K562 (cell line): ENCODE data around the gene FAM83E. TPM values are rescaled to one million over a fixed set of nuclear protein-coding genes. Genes with fewer than 3 reads are reported as not detected.

ENCODE experiments used
- ARNT ChIP-seq, 2 experiments: fragments of 450-650 bp; IDR thresholded peaks; 2 replicates each; pipeline ENCODE4 v1.6.1; 2016; ENCODE audit warnings: mild to moderate bottlenecking in 1 of 2
- CBX3 ChIP-seq, 2 experiments: IDR thresholded peaks; 1 replicate in 1 of 2; 2 replicates in 1 of 2; pipeline ENCODE4 v1.6.1; 2012; ENCODE audit warnings: inconsistent platforms in 2 of 2, low read length in 2 of 2, borderline replicate concordance in 1 of 2, control low read depth in 1 of 2
- DPF2 ChIP-seq: fragments of 450-650 bp; IDR thresholded peaks from 2 replicates; pipeline ENCODE4 v1.6.1; 2016
- GTF2F1 ChIP-seq: IDR thresholded peaks from 2 replicates; pipeline ENCODE4 v1.6.1; 2011; ENCODE audit warnings: low read depth, low read length, improper control_type of control experiment
- HDAC2 ChIP-seq: fragments of 450-650 bp; IDR thresholded peaks from 2 replicates; pipeline ENCODE4 v1.6.1; 2016; ENCODE audit warnings: mild to moderate bottlenecking
- MEF2A ChIP-seq: IDR thresholded peaks from 2 replicates; pipeline ENCODE4 v1.6.1; 2011; ENCODE audit warnings: low read depth, mild to moderate bottlenecking, low read length, moderate library complexity; ENCODE audit not compliant: control insufficient read depth
- MLLT1 ChIP-seq, 2 experiments: fragments of 450-650 bp; IDR thresholded peaks; 2 replicates each; pipeline ENCODE4 v1.6.1; 2016
- MYNN ChIP-seq, 2 experiments: sonication (generic); formaldehyde crosslinking in 1 of 2; IDR thresholded peaks; 2 replicates each; pipeline versions ENCODE4 v1.5.0 to v1.6.1; 2016 to 2020; ENCODE audit warnings: antibody characterized with exemption in 1 of 2, missing genetic modification reagents in 1 of 2
- NCOR1 ChIP-seq: fragments of 450-650 bp; IDR thresholded peaks from 2 replicates; pipeline ENCODE4 v1.6.1; 2016; ENCODE audit warnings: mild to moderate bottlenecking, moderate library complexity
- SIN3B ChIP-seq: fragments of 450-650 bp; IDR thresholded peaks from 2 replicates; pipeline ENCODE4 v1.6.1; 2017; ENCODE audit warnings: low read depth, mild to moderate bottlenecking, moderate library complexity
- polyA plus RNA-seq, 8 experiments: library from polyadenylated mRNA; depleted of rRNA in 4 of 8; stranded (reverse) in 5 of 8; unstranded in 3 of 8; fragments of >200 nt; fragmentation: Nextera tagmentation in 2 of 8; fragmentation: Illumina TruSeq in 1 of 8; extraction: Ambion mirVana in 2 of 8; extraction: Trizol in 1 of 8; gene quantifications; 2 replicates each; pipeline versions ENCODE4 v1.2.1 to v1.2.3, GENCODE V29; 2011 to 2014; ENCODE audit warnings: inconsistent platforms in 1 of 8, missing spikeins in 1 of 8
- total RNA-seq, 7 experiments: library from RNA; depleted of rRNA in 6 of 7; stranded (reverse); fragments of >200 nt in 6 of 7; fragmentation: Illumina TruSeq in 2 of 7; extraction: Trizol in 2 of 7; gene quantifications; 2 replicates each; pipeline versions ENCODE4 v1.2.1 to v1.2.3, GENCODE V29; 2011 to 2021; ENCODE audit warnings: low replicate concordance in 1 of 7
- TF ChIP-seq, protein P1 (sequence below): fragments of 450-650 bp; formaldehyde crosslinking; IDR thresholded peaks from 2 replicates; pipeline ENCODE4 v1.4.0; 2022; ENCODE audit warnings: missing genetic modification characterization
- TF ChIP-seq, protein P2 (sequence below), 2 experiments: fragments of 450-650 bp in 1 of 2; sonication (generic) in 1 of 2; formaldehyde crosslinking in 1 of 2; IDR thresholded peaks; 2 replicates each; pipeline versions ENCODE4 v1.7.1 to v1.9.0; 2016 to 2022; ENCODE audit warnings: inconsistent platforms in 1 of 2, mild to moderate bottlenecking in 1 of 2, missing genetic modification reagents in 1 of 2
- TF ChIP-seq, protein P3 (sequence below): fragments of 450-650 bp; formaldehyde crosslinking; IDR thresholded peaks from 2 replicates; pipeline ENCODE4 v1.4.0; 2022; ENCODE audit warnings: missing genetic modification characterization

The FAM83E gene
- total and polyA plus RNA-seq, 9 of the 15 experiments (the other 6 are each of a cell fraction or from before 2014, with no cell fraction given): 0.15 to 0.87 (median 0.29) TPM; not detected in 4

GRCh38 chr19:48646001-48646721 is 31.3 kb upstream of the FAM83E start, which contains the start of gene CA11 (continued):
- peak; percentile 81 to 88 for TF ChIP-seq MLLT1 (IDR thresholded peaks at IDR 0.05)
- TF ChIP-seq NCOR1: peak; percentile 67
- TF ChIP-seq, protein P1, sequence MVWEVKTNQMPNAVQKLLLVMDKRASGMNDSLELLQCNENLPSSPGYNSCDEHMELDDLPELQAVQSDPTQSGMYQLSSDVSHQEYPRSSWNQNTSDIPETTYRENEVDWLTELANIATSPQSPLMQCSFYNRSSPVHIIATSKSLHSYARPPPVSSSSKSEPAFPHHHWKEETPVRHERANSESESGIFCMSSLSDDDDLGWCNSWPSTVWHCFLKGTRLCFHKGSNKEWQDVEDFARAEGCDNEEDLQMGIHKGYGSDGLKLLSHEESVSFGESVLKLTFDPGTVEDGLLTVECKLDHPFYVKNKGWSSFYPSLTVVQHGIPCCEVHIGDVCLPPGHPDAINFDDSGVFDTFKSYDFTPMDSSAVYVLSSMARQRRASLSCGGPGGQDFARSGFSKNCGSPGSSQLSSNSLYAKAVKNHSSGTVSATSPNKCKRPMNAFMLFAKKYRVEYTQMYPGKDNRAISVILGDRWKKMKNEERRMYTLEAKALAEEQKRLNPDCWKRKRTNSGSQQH (CRISPR knock-in tag): peak; percentile 85; the same call in 1 of the 2 replicates
- TF ChIP-seq ARNT (IDR thresholded peaks at IDR 0.05): peak in 1 of 2 experiments; percentile 54; a peak in 3 of 4 replicates
- TF ChIP-seq HDAC2: peak; percentile 70
- TF ChIP-seq DPF2: peak; percentile 66; the same call in 1 of the 2 replicates
- TF ChIP-seq MEF2A: no peak
- TF ChIP-seq, protein P2, sequence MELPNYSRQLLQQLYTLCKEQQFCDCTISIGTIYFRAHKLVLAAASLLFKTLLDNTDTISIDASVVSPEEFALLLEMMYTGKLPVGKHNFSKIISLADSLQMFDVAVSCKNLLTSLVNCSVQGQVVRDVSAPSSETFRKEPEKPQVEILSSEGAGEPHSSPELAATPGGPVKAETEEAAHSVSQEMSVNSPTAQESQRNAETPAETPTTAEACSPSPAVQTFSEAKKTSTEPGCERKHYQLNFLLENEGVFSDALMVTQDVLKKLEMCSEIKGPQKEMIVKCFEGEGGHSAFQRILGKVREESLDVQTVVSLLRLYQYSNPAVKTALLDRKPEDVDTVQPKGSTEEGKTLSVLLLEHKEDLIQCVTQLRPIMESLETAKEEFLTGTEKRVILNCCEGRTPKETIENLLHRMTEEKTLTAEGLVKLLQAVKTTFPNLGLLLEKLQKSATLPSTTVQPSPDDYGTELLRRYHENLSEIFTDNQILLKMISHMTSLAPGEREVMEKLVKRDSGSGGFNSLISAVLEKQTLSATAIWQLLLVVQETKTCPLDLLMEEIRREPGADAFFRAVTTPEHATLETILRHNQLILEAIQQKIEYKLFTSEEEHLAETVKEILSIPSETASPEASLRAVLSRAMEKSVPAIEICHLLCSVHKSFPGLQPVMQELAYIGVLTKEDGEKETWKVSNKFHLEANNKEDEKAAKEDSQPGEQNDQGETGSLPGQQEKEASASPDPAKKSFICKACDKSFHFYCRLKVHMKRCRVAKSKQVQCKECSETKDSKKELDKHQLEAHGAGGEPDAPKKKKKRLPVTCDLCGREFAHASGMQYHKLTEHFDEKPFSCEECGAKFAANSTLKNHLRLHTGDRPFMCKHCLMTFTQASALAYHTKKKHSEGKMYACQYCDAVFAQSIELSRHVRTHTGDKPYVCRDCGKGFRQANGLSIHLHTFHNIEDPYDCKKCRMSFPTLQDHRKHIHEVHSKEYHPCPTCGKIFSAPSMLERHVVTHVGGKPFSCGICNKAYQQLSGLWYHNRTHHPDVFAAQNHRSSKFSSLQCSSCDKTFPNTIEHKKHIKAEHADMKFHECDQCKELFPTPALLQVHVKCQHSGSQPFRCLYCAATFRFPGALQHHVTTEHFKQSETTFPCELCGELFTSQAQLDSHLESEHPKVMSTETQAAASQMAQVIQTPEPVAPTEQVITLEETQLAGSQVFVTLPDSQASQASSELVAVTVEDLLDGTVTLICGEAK (IDR thresholded peaks at IDR 0.05): peak; percentile 68; the same call in 1 of the 2 replicates
- TF ChIP-seq, protein P2 (CRISPR knock-in tag; IDR thresholded peaks at IDR 0.05): no peak
- no peak for TF ChIP-seq MYNN (IDR thresholded peaks at IDR 0.05)
- no peak for TF ChIP-seq MYNN (CRISPR knock-in tag; IDR thresholded peaks at IDR 0.05)
- peak in 1 of 2 experiments; percentile 14; a peak in 1 of 3 replicates for TF ChIP-seq CBX3 (IDR thresholded peaks at IDR 0.05; ENCODE audit: borderline replicate concordance in 1 of 2, low read length in 2 of 2)
- TF ChIP-seq GTF2F1: no peak
- TF ChIP-seq, protein P3, sequence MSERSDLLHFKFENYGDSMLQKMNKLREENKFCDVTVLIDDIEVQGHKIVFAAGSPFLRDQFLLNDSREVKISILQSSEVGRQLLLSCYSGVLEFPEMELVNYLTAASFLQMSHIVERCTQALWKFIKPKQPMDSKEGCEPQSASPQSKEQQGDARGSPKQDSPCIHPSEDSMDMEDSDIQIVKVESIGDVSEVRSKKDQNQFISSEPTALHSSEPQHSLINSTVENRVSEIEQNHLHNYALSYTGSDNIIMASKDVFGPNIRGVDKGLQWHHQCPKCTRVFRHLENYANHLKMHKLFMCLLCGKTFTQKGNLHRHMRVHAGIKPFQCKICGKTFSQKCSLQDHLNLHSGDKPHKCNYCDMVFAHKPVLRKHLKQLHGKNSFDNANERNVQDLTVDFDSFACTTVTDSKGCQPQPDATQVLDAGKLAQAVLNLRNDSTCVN (CRISPR knock-in tag): peak; percentile 69; the same call in 1 of the 2 replicates
- TF ChIP-seq SIN3B: peak; percentile 49; the same call in 1 of the 2 replicates
